ENCODE measurements around the gene LRP1.

LRP1 gene

DNA sequence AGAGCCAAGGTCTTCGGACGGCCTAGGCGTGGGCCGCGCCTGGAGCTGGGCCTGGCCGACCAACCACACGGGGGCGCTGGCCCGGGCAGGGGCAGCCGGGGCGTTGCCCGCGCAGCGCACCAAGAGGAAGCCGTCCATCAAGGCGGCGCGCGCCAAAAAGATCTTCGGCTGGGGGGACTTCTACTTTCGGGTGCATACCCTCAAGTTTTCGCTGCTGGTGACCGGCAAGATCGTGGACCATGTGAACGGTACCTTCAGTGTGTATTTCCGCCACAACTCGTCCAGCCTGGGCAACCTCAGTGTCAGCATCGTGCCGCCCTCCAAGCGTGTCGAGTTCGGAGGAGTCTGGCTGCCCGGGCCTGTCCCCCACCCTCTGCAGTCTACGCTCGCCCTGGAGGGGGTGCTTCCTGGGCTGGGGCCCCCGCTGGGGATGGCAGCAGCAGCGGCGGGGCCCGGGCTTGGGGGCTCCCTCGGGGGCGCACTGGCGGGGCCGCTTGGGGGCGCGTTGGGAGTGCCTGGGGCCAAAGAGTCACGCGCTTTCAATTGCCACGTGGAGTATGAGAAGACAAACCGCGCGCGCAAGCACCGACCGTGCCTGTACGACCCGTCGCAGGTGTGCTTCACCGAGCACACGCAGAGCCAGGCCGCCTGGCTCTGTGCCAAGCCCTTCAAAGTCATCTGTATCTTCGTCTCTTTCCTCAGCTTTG is 96.8 kb downstream of the LRP1 start:
- H3K27ac ChIP-seq, result no peak overlapping the region
- TF ChIP-seq, protein P1, sequence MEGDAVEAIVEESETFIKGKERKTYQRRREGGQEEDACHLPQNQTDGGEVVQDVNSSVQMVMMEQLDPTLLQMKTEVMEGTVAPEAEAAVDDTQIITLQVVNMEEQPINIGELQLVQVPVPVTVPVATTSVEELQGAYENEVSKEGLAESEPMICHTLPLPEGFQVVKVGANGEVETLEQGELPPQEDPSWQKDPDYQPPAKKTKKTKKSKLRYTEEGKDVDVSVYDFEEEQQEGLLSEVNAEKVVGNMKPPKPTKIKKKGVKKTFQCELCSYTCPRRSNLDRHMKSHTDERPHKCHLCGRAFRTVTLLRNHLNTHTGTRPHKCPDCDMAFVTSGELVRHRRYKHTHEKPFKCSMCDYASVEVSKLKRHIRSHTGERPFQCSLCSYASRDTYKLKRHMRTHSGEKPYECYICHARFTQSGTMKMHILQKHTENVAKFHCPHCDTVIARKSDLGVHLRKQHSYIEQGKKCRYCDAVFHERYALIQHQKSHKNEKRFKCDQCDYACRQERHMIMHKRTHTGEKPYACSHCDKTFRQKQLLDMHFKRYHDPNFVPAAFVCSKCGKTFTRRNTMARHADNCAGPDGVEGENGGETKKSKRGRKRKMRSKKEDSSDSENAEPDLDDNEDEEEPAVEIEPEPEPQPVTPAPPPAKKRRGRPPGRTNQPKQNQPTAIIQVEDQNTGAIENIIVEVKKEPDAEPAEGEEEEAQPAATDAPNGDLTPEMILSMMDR (conservative IDR thresholded peaks at IDR 0.05), result no peak
- no peak for TF ChIP-seq ZFX (IDR thresholded peaks at IDR 0.05)

DNA sequence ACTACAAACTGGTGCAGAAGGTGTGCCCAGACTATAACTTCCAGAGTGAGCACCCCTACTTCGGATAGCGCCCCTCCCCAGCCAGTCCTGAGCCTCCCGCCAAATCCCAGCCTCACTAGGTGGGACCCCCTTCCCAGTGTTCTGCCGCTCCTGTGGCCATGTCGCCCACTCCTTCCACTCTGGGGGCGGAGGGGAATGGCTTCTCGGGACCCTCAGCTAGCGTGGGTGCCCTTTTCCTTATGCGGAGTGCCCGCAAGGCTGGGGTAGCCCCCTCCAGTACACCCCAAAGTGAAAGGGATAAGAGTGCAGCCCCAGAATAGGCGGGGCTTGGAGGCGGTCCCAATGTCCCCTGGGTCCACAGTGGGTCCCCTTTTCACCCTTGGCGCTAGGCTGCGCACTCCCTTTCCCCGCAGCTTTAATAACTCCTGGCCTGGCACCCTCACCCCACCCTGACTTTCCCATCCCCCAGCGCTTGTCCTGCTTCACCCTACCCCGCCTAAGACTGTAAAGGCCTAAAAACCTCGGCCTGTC is 97.5 kb downstream of the LRP1 start:
- no peak overlapping the region for H3K27ac ChIP-seq
- TF ChIP-seq ZFX (IDR thresholded peaks at IDR 0.05), result no peak
- TF ChIP-seq, protein P1 (conservative IDR thresholded peaks at IDR 0.05), result no peak

DNA sequence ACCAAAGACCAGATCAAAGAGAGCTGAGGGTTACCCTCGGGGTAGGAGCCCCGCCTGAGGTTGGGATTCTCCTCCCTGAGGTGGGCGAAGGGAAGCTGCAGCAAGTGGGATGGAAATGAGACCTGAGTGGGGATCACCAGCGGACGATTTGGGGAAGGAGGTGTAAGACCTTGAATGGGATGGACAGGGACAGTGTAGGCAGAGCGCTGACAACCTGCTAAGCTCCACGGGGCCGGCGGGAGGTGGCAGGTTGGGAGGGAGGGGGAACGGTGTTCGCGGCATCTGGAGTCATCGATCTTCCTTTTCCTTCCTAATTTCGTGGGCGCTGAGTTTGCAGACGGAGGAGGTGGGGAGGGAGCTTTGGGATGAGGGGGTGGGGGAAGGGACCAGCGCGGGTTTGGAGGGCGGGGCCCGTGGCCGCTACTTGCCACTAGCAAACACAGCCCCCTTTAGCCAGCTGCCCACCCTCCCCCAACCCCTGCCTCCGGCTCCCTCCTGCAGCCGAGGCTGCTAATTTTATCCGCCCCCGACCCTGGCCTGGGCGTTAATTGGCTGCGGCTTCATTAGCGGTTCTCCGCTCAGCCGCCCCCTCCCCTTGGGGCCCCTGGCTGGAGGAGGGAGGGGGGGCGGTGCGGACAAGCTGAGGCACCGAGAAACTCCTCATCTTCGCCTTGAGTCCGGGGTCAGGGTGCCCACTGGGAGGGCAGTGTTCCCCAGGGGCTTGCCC is 98.5 kb downstream of the LRP1 start:
- H3K27ac ChIP-seq, result no peak overlapping the region
- TF ChIP-seq, protein P1 (conservative IDR thresholded peaks at IDR 0.05), result no peak
- no peak for TF ChIP-seq ZFX (IDR thresholded peaks at IDR 0.05)

DNA sequence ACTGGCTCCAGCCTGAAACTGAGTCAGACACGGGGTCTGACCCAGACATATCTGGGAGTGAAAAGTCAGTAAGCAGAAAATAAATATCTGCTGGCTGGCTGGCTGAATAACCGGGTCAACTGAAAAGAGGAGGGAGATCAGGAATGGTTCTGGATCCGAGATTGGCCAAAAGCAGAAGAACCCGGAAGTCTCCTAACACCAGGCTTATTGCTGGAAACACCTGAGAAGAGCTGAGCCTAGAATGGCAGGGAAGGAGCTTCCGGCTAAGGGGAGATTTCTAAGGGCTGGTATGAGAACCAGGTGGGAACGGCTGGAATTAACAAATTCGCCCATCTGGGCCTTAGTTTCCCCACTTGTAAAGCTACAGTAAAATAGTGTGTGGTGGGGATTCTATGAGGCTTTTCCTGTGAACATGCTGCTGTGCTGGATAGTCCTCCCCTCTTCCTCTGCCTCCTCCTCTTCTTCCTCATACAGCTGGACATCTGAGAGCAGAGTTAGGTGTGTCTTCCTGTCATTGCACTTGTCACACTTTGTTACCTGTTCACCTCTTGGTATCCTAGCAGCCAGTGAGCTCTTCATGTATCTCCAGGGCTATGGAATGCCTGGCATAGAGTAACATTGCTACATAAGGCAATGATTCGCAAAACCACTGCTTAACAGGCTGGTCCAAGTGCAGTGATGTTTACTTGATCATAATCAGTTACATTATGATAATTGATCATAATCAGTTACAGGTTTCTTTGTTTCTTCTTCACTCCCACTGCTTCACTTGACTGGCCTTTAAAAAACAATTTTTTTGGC is 99.2 kb downstream of the LRP1 start:
- no peak overlapping the region for H3K27ac ChIP-seq

DNA sequence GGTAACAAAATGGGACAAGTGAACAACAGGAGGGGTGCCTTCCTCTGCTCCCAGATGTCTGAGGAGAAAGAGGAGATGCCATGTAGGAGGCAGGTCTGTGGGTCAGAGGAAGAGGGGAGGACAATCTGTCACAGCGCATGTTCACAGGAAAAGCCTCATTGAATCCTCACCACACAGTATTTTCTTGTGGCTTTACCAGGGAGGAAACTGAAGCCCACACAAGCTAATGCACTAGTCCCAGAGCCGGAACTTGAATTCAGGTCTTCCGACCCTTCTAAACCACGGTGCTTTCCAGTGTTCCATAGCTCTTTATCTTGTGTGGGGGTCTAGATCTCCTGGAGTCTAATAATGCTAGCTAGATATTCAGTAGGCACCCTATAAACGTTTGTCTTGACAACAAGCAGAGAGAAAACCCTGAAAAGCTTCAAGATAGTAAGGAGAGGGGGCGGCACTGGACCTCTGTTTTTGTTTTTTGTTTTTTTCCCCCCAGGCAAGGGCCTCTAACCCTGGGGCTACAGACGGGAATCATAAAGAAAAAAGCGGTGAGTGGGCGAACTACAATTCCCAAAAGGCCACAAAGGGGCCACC is 100.9 kb downstream of the LRP1 start:
- H3K27ac ChIP-seq, result peak overlapping the region; percentile 89
- TF ChIP-seq, protein P1 (conservative IDR thresholded peaks at IDR 0.05), result no peak
- no peak for TF ChIP-seq ZFX (IDR thresholded peaks at IDR 0.05)

More for the DNA sequence above, 99.2 kb downstream of the LRP1 start:
- TF ChIP-seq, protein P1 (conservative IDR thresholded peaks at IDR 0.05), result no peak
- no peak for TF ChIP-seq ZFX (IDR thresholded peaks at IDR 0.05)

DNA sequence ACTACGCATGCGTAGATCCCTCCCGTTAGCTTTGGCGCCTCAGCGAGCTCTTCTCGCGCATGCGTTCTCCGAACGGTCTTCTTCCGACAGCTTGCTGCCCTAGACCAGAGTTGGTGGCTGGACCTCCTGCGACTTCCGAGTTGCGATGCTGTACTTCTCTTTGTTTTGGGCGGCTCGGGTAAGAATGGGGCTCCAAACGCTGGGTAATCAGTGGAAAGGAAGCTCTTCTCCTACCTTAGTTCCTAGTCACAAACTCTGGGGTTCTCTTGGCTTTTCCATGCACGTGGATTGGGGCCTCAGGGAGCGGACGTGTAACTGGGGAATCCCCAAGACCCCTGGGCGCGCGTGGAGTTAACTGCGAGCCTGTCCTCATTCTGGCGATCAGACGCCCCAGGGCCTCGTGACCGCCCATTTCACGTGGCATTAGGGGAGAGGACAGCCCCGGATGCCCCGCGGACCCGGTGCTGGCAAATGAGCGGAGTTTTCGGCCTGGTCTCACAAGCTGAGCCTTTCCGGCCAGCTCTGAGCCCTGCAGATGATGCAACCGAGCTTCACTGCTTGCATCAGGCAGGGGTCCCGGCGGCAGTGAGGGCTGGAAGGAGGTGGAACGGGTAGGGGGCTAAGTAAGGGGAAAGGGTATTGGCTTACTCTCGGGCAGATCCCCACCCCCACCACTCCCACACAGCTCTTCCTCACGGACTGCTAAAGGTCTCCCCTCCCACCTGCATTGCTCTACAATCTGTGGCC is 101.5 kb downstream of the LRP1 start, which contains the start of gene SHMT2:
Gene SHMT2, plus strand, starts transcription at position 78 of the 747 bp plus-strand sequence. Its CDS starts 68 bp downstream, at position 146.
- TF ChIP-seq, protein P1 (conservative IDR thresholded peaks at IDR 0.05), result no peak
- TF ChIP-seq ZFX (IDR thresholded peaks at IDR 0.05), result peak; percentile 76; the same call in 1 of the 2 replicates
- H3K27ac ChIP-seq, result peak within 1 kb of the TSS; percentile 89
